Psoas muscle (tissue), 8 donors: ENCODE results near the gene DBP. TPM values are rescaled to one million over a fixed set of nuclear protein-coding genes. Genes with fewer than 3 reads are reported as not detected.
A peak's percentile ranks its signal among the peaks of the same experiment; 100 is the strongest.

Experiments
- ATAC-seq, 4 donors: fragments of 200-7000 bp; cut with Tn5 transposase; one replicate each; pipeline ENCODE4 v1.9.1; 2020; ENCODE audit warnings: moderate library complexity in 3 of 4, mild to moderate bottlenecking in 2 of 4
- DNase-seq, 2 donors: peaks; one replicate each; pipeline ENCODE4 v3.0.0-alpha.2; 2020
- H3K27ac ChIP-seq: fragments of 200-600 bp; one replicate; pipeline ENCODE4 v1.8.0; 2022
- H3K27me3 ChIP-seq, 3 donors: fragments of 200-600 bp in 1 of 3; one replicate each; pipeline versions ENCODE4 v1.6.1 to v1.8.0; 2013 to 2022; ENCODE audit warnings: low read length in 2 of 3, mild to moderate bottlenecking in 2 of 3, moderate library complexity in 1 of 3; ENCODE audit not compliant: insufficient read depth in 3 of 3
- H3K36me3 ChIP-seq, 2 donors: fragments of 200-600 bp in 1 of 2; one replicate each; pipeline versions ENCODE4 v1.6.1 to v1.8.0; 2013 to 2022; ENCODE audit warnings: low read depth in 1 of 2, mild to moderate bottlenecking in 1 of 2, moderate library complexity in 1 of 2; ENCODE audit not compliant: insufficient read depth in 1 of 2
- H3K4me1 ChIP-seq: fragments of 200-600 bp; one replicate; pipeline ENCODE4 v1.8.0; 2022
- H3K4me3 ChIP-seq: fragments of 200-600 bp; one replicate; pipeline ENCODE4 v1.8.0; 2022; ENCODE audit warnings: mild to moderate bottlenecking
- H3K9me3 ChIP-seq: fragments of 200-600 bp; one replicate; pipeline ENCODE4 v1.8.0; 2022
- CTCF ChIP-seq: fragments of 200-600 bp; IDR thresholded peaks from one replicate; pipeline ENCODE4 v1.8.0; 2022; ENCODE audit warnings: antibody characterized with exemption
- WGBS, 3 donors: extraction: QIAGEN DNeasy Blood & Tissue Kit; methylation state at CpG; one replicate each; pipeline versions ENCODE4 v1.1.6 to v1.1.7; 2013; 5-methylcytosine and 5-hydroxymethylcytosine counted together
- intact Hi-C, 2 donors: fragments of 100-400 bp; cut with DNase I; formaldehyde crosslinking; loops; one replicate each; pipeline versions ENCODE4 v1.11.0 to v1.14.2; 2022
- polyA plus RNA-seq, 3 donors: library from polyadenylated mRNA; stranded (reverse); fragments of 200-250 nt; gene quantifications; one replicate each; pipeline ENCODE4 v1.2.3, GENCODE V29; 2013
- total RNA-seq, 4 donors: library from RNA; stranded (reverse); fragmentation: NEBNext Ultra II Directional in 2 of 4; extraction: Animal tissue kit (Norgen Biotek cat#: 25700) in 2 of 4; gene quantifications; one replicate each; pipeline versions ENCODE4 v1.2.1 to v1.2.4, GENCODE V29; 2021 to 2023
- donor health status: healthy with polysubstance abuse.
- donor health status: DM: no; HTN: no; CAD: no; lungs with moderate emphysema.
- donor health status: Bipolar disorder and iron deficiency.
- donor health status: healthy.
- donor health status: DM: yes; HTN: yes; CAD: no.
- donor health status: DM: no; HTN: no; CAD: no.
- donor health status: DM: no; HTN: no; CAD: no.
- donor health status: DM: yes; HTN: yes; CAD: no.

Gene DBP
- total and polyA plus RNA-seq, 7 donors: 2.8 to 14.5 (median 5.8) TPM

GRCh38 chr19:48639483-48640375 is 2.5 kb upstream of the DBP start:
- WGBS, 3 donors: 75 to 77% (median 77%) methylated on average over 32 to 33 of the region's 33 CpGs
- no peak for DNase-seq
- Histone ChIP-seq H3K9me3 (no peaks in the 10 kb centered on the region), H3K27ac (no peak overlapping the region), H3K4me1 (peaks cover 15% of the 10 kb centered on the region), H3K27me3 (no peaks in the 10 kb centered on the region), H3K36me3 (no peaks in the 10 kb centered on the region), H3K4me3 (no peak overlapping the region)
- no peak for TF ChIP-seq CTCF
- intact Hi-C loops: loop anchor here (2.0 to 10.0 kb wide), 2 partner anchors 79 to 325 kb away; partner anchors contain the start of genes FTL (in 1 of the 2) and MAMSTR (in 1 of the 2)
- ATAC-seq: no peak

DNA sequence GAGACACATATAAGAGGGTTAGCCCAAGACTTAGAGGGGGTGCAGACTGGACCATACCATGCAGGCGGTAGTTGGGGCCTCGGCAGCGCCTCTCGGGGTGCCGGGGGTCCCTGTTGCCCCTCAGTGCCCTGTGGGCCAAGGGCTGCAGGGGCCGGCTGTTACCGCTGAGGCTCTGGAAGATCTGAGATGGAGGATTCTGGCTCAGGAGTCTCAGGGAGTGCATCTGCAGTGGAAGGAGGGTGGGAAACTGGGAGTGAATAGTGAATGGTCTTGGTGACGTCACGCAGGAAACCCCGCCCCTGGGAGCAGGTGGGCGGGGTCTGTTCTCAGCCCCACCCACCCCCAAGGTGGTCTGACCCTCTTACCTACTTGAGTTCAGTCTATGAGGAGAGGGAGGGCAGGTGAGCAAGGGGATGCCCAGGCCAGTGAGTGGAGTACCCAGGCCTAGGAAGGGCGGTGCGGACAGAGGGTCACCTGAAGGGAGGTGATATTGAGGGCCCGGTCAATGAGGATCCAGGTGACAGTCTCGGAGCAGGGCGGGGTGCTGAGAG is 1.7 kb upstream of the DBP start:
- peaks cover 18% of the 10 kb centered on the region for H3K4me1 ChIP-seq
- no peaks in the 10 kb centered on the region for H3K36me3 ChIP-seq
- peak overlapping the region; percentile 97 for H3K27ac ChIP-seq
- 78 to 84% (median 79%) methylated on average over 16 of the region's 16 CpGs for WGBS, 3 donors
- intact Hi-C loops: loop anchor here (2.0 to 10.0 kb wide), 2 partner anchors 80 to 326 kb away; partner anchors contain the start of genes FTL (in 1 of the 2) and MAMSTR (in 1 of the 2)
- peak overlapping the region; percentile 87 for H3K4me3 ChIP-seq
- DNase-seq: peak in 1 of 2 donors; percentile 58
- H3K9me3 ChIP-seq: no peaks in the 10 kb centered on the region
- no peak for ATAC-seq
- no peak for TF ChIP-seq CTCF
- H3K27me3 ChIP-seq: no peaks in the 10 kb centered on the region

DNA sequence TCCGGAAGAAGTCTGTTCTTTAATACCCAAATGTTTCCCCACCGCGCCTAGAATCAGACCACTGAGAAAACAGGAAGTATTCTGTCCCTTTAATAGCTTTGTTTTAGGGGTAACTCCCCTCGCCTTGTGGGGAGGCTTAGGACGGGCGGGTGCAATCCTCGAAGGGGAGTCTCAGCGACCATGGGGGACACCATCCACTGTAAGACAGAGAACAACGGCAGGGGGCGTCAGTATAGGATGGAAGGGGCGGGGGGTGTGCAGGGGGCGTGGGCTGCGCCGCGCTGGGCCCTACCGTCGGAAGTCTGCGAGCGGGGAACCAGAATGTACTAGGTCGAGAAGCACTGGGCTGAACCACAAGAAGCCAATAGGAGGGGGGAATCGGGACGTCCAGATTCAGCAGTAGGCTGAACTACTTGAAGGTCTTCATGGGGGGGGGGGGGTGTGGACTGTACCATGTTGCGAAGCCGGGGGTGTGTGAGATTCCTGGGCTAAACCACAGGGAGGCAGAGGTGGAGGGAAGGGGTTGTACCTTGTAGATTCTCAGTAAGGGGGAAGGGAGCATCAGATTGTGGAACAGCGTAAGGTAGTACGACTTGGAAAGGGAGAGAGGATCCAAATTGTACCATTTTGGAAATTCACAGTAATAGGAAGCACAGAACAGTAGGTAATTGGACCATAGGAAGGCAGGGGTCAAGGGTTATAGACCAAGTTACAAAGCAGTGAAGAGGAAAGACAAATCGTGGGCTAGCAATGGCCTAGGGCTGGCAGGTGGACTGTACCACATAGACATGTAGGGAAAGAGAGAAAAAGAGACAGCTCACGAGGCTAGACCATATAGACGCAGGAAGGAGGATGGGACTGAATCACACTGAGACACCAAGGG is 1.0 kb upstream of the DBP start:
- peak overlapping the region; percentile 87 for H3K4me3 ChIP-seq
- intact Hi-C loops: loop anchor here (2.0 to 10.0 kb wide), 2 partner anchors 81 to 327 kb away; partner anchors contain the start of genes FTL (in 1 of the 2) and MAMSTR (in 1 of the 2)
- no peaks in the 10 kb centered on the region for H3K9me3 ChIP-seq
- DNase-seq (peak; percentile 81 to 91), ATAC-seq (peak; percentile 40 to 60 (median 52))
- peak overlapping the region; percentile 97 for H3K27ac ChIP-seq
- WGBS, 3 donors: 9% methylated on average over 28 to 29 of the region's 29 CpGs
- H3K4me1 ChIP-seq: peaks cover 25% of the 10 kb centered on the region
- no peak for TF ChIP-seq CTCF
- no peaks in the 10 kb centered on the region for H3K36me3 ChIP-seq
- H3K27me3 ChIP-seq: no peaks in the 10 kb centered on the region

- WGBS, 3 donors: 0 to 1% (median 0%) methylated on average over 38 of the region's 38 CpGs
- H3K36me3 ChIP-seq: no peaks in the 10 kb centered on the region
- DNase-seq: peak; percentile 99 to 100
- H3K27me3 ChIP-seq: no peaks in the 10 kb centered on the region
- H3K4me3 ChIP-seq: peak overlapping the region; percentile 87
- peaks cover 32% of the 10 kb centered on the region for H3K4me1 ChIP-seq
- TF ChIP-seq CTCF: no peak
- ATAC-seq: peak; percentile 75 to 80 (median 76)
- no peaks in the 10 kb centered on the region for H3K9me3 ChIP-seq
- peak overlapping the region; percentile 97 for H3K27ac ChIP-seq
- intact Hi-C loops: loop anchor here in 1 of 2 donors (10.0 kb wide), 1 partner anchor 327 kb away; the partner anchor contains the start of gene FTL
Measured at GRCh38 chr19:48637449-48637947, 319 bp upstream of the DBP start.
